CMK (cell line): ENCODE data around the gene SSTR5.

Experiments
- DNase-seq: peaks from one replicate; pipeline ENCODE4 v3.0.0-alpha.2; 2010; ENCODE audit warnings: low read depth

SSTR5 gene

DNA sequence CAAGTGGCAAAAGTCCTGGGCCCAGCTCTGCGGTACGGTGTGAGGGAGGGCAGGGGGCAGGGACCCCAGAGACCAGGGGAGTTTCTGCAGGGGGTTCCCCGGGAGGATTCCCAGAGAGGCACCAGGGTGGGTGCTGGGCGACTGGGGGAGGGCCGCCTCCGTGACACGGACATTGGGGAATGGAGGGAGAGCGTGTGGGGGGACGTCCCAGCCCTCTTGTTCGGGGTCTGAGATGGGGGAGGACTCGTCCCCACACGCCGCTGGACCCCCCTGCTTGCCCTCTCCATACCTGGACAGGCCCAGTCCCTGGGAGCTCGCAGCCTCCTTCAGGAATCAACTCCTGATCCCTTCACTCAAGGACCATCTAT lies 49.8 kb downstream of the SSTR5 start:
- DNase-seq = no peak

DNA sequence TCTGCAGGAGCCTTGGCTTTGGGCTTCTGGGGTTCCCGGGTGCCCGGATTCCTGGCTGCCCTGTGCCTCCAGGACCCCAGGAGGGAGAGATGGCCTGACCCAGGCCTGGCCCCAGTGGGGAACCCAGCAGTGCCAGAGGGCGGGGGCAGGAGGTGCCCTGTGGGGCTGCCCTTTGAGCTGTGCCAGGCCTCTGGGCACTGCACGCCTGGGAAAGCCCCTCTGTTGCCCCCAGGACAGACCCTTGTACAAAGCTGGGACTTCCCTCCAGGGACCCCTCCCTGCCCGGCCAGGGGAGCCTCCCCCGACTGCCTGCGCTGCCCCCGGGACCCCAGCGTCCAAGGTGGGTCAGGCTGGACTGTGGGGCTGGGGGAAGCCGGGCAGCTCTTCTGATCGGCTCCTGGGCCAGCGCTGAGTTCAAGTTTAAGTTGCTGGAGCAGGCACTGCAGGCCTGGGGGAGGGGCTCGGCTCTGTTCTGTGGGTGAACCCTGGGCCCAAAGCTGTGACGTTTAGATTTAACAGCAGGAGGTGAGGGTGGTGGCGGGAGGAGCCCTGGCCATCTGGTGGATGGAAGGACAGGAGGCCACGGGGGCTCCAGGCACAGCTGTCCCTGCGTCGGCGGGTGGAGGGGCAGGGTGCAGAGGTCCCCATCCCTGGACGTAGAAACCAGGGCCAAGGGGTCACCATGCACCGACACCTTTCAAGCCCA lies 51.1 kb downstream of the SSTR5 start:
- DNase-seq = no peak

DNA sequence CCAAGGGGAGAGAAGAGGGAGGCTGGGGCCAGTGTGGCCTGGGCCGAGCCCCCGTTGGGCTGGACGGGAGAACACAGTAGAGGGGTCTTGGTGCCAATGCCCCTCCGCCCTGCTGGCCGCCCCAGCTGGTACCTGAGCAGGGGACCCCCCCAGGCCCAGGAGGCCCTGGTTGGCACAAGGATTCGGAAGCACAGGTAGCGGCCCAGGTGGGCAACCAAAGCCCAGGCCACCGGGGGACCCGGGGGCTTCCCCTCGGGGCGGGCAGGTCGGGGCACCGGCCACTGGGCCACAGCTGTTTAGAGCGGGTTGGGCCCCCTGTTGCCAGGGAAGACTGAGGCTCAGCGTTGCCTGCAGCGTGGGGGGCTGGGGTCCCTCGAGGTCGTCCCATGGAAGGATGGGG lies 51.7 kb downstream of the SSTR5 start:
- no peak for DNase-seq

DNA sequence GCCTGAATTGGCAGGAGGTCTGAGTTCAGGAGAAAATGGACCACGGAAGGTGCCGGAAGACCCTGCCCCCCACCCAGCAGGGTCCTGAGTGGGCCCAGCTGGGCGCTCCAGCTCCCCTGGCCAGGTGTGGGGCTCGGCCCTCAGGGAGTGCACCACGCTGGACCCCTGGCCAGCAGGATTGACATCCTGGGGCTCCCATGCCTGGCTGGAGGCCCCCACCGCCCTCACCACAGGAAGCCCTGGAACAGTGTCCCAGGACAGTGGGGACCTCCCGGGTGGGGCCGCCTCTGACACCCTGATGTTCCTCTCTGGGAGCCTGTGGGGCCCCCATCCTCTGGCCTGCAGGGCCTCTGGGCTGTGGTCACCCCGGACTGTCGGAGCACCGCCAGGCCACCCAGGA lies 52.2 kb downstream of the SSTR5 start:
- no peak for DNase-seq

DNA sequence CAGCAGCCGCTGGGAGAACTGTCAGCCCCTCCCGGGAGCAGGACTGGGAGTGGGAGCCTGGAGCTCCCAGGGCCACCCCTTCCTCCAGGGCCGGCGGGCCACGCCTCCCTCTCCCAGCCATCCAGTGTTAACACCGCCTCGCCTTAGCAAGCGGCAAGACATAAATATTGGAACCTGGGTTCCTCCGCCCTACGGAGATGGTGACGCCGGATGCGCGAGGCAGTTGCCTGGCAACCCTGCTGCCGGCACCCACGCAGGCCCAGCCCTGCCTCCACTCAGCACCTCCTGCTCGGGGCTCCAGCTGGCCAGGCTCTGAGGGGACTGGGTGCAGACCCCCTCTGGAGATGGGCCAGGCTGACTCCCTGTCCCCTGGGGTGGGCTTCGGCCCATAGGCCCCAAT lies 52.9 kb downstream of the SSTR5 start:
- no peak for DNase-seq

DNA sequence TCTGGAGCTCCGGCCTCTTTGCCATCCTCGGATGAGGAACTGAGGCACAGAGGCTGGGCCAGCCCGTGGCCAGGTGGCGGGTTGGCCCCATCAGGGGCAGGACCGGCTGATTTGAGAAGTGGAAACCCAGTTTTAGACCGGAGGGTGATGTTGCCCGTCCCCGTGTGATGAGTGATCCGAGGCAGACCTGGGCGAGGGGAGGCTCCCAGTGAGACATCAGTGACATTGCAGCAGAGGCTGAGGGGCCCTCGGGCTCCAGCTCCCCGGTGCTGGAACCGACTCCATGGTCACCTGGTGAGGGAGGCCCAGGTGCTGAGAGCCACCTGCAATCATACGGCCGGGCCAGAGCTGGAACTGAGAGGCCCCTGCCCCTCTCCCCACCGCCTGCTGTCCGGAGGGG lies 53.5 kb downstream of the SSTR5 start:
- no peak for DNase-seq

DNA sequence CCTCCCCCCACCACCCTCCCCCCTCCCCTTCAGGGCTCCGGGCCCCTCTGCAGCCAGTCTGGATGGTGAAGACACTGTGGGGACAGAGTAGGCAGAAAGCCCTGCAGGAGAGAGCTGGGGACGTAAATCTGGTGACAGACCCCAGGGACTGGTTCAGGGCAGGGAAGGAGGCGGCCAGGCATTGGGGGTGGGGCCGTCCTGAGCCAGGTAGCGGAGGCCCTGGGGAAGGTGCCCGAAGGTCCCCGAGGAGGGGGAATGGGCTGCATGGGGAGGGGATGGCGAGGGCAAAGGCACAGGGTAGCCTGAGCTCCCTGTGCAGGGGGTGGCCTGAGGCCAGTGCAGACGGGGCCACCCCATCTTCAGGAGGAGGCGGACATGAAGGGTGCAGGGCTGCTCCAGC lies 54.0 kb downstream of the SSTR5 start:
- DNase-seq = no peak

DNA sequence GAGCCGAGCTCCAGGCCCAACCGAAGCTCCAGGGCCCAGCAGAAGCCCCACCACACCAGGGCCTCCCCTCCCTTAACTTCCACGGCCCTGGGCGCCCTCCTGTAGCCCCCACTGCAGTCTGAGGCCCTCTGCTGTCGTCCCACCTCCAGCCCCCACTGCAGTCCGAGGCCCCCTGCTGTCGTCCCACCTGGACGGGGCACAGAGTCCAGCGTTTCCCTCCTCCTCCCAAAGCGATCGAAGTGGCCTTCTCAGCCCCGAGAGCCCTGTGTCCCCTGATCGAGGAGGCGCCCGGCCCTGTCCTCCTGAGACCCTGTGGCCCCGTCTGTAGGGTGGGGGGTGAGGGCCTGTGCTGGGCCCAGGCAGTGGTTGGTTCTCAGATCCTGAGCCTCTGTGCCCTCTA lies 54.6 kb downstream of the SSTR5 start:
- no peak for DNase-seq

DNA sequence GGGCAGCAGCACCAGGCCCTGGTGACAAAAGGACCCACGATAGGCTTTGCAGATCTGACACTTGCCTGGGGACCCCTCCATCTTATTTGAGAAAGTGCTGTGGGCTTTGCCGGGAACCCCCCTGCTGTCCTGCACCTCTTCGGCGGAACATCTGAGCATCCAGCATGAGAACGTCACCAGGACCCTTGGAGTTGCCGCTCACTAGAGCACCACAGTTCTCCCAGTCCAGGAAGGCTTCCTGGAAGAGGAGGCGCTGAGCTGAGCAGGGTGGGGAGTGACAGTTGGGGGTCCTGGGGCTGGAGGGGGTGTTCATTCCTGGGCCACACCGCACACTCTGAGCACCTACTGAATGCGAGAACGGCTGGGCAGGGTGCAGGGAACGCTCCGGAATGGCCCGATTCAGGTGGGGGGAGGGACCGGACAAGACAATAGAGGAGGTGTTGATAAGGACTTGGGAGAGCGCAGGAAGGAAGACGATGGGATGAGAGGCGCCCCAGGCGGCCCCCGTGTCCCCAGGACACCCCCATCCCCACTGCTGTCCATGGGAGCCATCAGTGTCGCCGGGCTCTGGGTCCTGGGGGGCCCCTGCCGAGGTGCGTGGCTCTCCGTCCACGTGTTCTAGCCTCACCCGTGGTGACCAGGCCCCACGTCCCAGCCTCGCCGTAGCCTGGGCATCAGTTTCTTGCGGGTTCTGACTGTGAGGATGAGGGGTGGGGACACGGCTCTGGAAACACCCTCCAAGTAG lies 55.6 kb downstream of the SSTR5 start:
- DNase-seq = no peak

DNA sequence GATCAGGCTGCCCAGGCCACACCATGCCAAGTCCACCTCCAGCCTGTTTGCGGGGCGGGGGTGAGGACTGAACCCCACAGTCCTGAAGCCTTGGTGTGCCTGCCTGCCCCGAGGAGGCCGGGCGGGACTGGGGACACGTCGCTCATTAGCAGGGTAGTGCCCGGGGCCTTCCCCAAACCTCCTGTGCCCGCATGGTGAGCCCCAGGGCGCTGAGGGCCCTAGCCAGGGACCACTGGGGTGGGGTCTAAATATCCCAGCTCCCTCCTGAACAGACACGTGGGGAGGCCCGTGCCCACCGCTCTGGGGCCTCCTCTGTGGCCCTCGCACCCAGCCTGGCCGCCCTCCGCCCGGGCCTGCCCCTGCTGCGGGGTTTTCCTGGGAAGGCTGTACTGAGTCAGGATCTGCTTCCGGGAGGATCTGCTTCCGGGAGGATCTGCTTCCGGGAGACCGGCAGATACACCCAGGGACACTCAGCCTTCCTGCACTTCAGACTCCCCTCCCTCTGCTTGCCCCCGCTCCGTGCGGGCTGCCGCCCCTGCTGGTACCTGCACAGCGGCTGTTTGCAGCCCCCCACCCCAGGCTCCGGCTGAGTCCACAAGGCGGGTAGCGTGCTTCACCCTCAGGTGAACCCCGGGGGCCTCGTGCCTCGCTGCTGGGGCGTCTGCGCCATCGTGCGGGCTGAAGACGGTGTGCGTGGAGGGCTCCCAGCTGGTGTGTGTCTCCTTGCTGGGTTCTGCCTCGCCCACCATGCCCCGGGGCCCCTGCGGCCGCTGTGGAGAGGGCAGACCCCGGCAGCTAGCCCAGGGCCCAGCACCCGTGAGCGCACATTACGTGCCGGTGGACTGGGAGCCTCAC lies 56.8 kb downstream of the SSTR5 start:
- no peak for DNase-seq

DNA sequence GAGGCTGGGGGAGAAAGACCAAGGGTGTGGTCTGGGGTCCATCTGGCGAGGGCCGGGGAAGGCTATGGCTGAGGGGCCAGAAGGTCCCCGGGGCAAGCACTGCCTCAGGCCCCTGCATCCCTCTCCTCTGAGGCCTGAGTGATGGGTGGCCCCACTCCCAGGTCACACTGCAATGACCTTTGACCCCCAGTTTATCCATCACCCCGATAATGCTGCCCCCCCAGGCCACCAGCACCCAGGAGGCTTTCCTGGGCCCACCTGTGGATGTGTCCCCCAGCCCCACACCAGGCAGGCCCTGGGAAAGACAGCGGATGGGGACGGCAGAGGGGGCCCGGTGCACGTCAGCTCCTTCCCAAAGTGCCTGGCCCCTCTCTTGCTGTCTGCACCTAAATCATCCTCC lies 57.8 kb downstream of the SSTR5 start:
- no peak for DNase-seq
